ENCODE results near the gene MKRN2OS.

DNA sequence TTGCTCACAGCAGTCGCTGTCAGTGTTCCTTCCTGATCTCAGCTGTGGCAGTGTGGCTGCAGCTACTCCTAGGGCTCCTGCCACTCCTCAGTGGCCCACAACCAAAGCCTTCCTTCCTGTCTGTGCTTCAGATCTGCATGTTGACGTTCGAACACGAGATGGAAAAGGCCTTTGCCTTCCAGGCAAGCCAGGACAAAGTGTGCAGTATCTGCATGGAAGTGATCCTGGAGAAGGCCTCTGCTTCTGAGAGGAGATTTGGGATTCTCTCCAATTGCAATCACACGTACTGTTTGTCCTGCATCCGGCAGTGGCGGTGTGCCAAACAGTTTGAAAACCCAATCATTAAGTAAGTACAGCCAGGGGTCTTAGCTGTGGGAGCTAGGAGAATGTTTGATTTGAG, 29.4 kb upstream of the MKRN2OS start:
- TF ChIP-seq, protein P1, sequence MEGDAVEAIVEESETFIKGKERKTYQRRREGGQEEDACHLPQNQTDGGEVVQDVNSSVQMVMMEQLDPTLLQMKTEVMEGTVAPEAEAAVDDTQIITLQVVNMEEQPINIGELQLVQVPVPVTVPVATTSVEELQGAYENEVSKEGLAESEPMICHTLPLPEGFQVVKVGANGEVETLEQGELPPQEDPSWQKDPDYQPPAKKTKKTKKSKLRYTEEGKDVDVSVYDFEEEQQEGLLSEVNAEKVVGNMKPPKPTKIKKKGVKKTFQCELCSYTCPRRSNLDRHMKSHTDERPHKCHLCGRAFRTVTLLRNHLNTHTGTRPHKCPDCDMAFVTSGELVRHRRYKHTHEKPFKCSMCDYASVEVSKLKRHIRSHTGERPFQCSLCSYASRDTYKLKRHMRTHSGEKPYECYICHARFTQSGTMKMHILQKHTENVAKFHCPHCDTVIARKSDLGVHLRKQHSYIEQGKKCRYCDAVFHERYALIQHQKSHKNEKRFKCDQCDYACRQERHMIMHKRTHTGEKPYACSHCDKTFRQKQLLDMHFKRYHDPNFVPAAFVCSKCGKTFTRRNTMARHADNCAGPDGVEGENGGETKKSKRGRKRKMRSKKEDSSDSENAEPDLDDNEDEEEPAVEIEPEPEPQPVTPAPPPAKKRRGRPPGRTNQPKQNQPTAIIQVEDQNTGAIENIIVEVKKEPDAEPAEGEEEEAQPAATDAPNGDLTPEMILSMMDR (IDR thresholded peaks at IDR 0.05), result no peak
- TF ChIP-seq POLR2A (IDR thresholded peaks at IDR 0.05), result no peak

Measured in suprapubic skin (tissue), 3 donors.